ENCODE results near the gene IBA57.

IBA57 gene

DNA sequence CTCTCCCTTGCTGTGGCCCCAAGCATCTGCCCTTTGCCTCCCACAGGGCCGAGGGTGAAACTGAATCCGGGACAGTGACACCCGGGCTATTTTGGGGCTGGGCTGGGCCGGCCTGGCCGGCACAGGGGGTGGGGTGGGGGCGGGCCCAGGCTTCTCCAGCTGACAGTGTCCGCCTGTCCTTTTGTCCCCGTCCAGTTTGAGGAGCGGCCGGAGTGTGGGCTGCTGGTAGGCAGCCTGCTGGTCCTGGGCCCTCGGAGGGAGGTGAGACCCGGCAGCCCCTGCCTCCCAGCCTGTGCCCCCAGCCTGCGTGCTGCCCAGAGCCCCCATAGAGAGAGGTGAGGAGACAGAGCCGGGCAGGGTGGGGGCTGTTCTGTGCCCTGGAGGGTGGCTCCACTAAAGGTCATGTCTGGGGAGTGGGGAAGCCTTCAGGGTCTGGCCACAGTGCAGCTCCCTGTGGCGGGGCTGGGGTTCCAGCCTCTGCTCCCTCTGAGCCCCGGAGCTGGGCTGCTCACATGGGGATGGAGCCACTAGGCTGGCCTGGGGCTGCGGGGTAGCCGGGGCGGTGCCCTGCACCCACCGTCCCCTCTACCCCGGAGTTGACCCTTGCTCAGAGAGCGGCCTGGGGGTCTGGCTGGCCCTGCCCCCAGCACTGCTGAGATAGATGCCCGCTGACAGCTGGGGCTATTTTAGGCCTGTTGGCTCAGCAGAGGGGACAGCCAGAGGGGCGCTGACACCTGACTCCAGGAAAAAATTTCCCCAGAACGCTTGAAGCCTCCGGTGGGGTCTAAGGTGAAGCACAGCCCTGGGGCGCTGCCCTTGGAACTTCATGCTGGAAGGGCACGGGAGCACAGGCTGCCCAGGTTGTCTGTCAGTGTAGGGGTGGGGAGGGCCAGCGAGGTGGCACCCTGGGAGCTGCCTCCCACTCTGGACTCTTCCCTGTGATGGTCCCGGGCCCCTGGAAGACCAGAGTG is 42.5 kb downstream of the IBA57 start, which contains the start of gene OBSCN:
Gene OBSCN (plus strand): TSS at position 194 of the 971 bp plus-strand sequence. CDS start 3,740 bp downstream, outside the sequence.
- DNase-seq (ENCODE audit: extremely low spot score): no peak
- POLR2A ChIA-PET: no interaction called here
- CTCF ChIA-PET: no interaction called here
- TF ChIP-seq, protein P1, sequence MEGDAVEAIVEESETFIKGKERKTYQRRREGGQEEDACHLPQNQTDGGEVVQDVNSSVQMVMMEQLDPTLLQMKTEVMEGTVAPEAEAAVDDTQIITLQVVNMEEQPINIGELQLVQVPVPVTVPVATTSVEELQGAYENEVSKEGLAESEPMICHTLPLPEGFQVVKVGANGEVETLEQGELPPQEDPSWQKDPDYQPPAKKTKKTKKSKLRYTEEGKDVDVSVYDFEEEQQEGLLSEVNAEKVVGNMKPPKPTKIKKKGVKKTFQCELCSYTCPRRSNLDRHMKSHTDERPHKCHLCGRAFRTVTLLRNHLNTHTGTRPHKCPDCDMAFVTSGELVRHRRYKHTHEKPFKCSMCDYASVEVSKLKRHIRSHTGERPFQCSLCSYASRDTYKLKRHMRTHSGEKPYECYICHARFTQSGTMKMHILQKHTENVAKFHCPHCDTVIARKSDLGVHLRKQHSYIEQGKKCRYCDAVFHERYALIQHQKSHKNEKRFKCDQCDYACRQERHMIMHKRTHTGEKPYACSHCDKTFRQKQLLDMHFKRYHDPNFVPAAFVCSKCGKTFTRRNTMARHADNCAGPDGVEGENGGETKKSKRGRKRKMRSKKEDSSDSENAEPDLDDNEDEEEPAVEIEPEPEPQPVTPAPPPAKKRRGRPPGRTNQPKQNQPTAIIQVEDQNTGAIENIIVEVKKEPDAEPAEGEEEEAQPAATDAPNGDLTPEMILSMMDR (IDR thresholded peaks at IDR 0.05; ENCODE audit: control extremely low read depth, extremely low read depth, low read depth, missing control alignments): no peak

GRCh38 chr1:228208831-228209551 is 43.4 kb downstream of the IBA57 start:
- POLR2A ChIA-PET: no interaction called here
- DNase-seq (ENCODE audit: extremely low spot score): no peak
- CTCF ChIA-PET: no interaction called here
- TF ChIP-seq, protein P1 (IDR thresholded peaks at IDR 0.05; ENCODE audit: control extremely low read depth, extremely low read depth, low read depth, missing control alignments): no peak

- no peak for DNase-seq (ENCODE audit: extremely low spot score)
- CTCF ChIA-PET: no interaction called here
- TF ChIP-seq, protein P1 (IDR thresholded peaks at IDR 0.05; ENCODE audit: control extremely low read depth, extremely low read depth, low read depth, missing control alignments): no peak
- POLR2A ChIA-PET: interaction anchor here (0.5 kb wide), 1 partner anchor 44 kb away, joined by 7 read pairs; the partner anchor contains the start of gene IBA57
These were observed 44.1 kb downstream of the IBA57 start for GRCh38 chr1:228209657-228210056.

DNA sequence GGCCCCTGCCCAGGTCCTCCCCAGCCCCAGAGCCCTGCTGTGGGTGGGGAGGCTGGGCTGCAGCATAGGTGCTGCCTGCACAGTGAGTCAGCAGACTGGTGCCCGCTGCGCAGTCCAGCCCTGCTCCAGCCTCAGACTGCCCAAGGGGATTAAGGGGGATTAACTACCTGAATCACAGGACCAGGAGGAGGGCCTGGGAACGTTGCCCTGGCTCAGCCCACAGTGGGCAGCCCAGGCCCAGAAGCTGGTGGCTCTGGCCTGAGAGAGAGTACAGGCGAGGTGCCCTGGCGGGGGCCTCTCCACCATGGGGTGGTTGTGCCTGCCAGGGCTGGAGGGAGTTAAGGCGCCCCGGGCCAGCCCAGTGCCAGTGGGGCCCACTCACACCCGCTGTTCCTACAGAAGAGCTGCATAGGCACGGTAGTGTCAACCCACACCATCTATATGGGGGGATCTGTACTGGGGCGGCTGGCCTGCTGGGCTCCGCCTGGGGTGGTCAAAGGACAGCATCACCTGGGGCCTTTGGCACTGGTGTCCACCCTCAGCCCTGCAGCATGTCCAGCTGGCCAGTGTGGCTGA is 44.6 kb downstream of the IBA57 start:
- POLR2A ChIA-PET: interaction anchor here (0.5 kb wide), 1 partner anchor 45 kb away, joined by 7 read pairs; the partner anchor contains the start of gene IBA57
- TF ChIP-seq, protein P1 (IDR thresholded peaks at IDR 0.05; ENCODE audit: control extremely low read depth, extremely low read depth, low read depth, missing control alignments): no peak
- no peak for DNase-seq (ENCODE audit: extremely low spot score)
- CTCF ChIA-PET: interaction anchor here (1.0 kb wide), 1 partner anchor 211 kb away, joined by 3 read pairs; no protein-coding TSS in a partner anchor

GRCh38 chr1:228210712-228211530 is 45.3 kb downstream of the IBA57 start:
- TF ChIP-seq, protein P1 (IDR thresholded peaks at IDR 0.05; ENCODE audit: control extremely low read depth, extremely low read depth, low read depth, missing control alignments): no peak
- CTCF ChIA-PET: interaction anchor here (0.8 to 1.0 kb wide), 2 partner anchors 8 to 211 kb away, joined by 3 read pairs; no protein-coding TSS in a partner anchor
- POLR2A ChIA-PET: no interaction called here
- DNase-seq (ENCODE audit: extremely low spot score): no peak
